Measurements from ENCODE around the gene ETV5. TPM values are rescaled to one million over a fixed set of nuclear protein-coding genes. Genes with fewer than 3 reads are reported as not detected.

The ETV5 gene
- total and polyA plus RNA-seq, 2 donors (not counting 3 experiments of a cell fraction or from before 2014, with no cell fraction given): 8.8 to 40.9 TPM

GRCh38 chr3:186075489-186075888 lies 33.4 kb downstream of the ETV5 start:
- H3K9ac ChIP-seq (replicated peaks; ENCODE audit: extremely low read depth, insufficient read depth, low read length): no peak overlapping the region
- H3K4me2 ChIP-seq (ENCODE audit: insufficient read depth, low read length): no peak overlapping the region
- H3K4me1 ChIP-seq (ENCODE audit: control insufficient read depth, extremely low read depth, insufficient read depth, low read length): no peaks in the 10 kb centered on the region
- H3K27me3 ChIP-seq (ENCODE audit: control insufficient read depth in 2 of 2, insufficient read depth in 2 of 2, low read length in 2 of 2): no peaks in the 10 kb centered on the region
- dilution Hi-C loops (cut with MboI; ENCODE audit: extremely low pct_ligation_motif_present, low sequenced_read_pairs) (no loop called here), intact Hi-C loops (cut with micrococcal nuclease) (no loop called here)
- TF ChIP-seq JUN (IDR thresholded peaks at IDR 0.05; ENCODE audit: borderline replicate concordance, insufficient read depth, insufficient read length, low read depth): no peak
- no peak for TF ChIP-seq EZH2 (IDR thresholded peaks at IDR 0.05; ENCODE audit: borderline replicate concordance, low read depth, low read length, severe bottlenecking)
- no peak for TF ChIP-seq POLR2AphosphoS5 (IDR thresholded peaks at IDR 0.05; ENCODE audit: insufficient read depth, low read depth, low read length)
- TF ChIP-seq, protein P1, sequence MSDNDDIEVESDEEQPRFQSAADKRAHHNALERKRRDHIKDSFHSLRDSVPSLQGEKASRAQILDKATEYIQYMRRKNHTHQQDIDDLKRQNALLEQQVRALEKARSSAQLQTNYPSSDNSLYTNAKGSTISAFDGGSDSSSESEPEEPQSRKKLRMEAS (IDR thresholded peaks at IDR 0.05; ENCODE audit: insufficient read depth, insufficient read length): no peak
- no peak for TF ChIP-seq FOS (IDR thresholded peaks at IDR 0.05; ENCODE audit: borderline replicate concordance, insufficient read depth, low read length)
- no TSS peak for BruUV-seq (replicated peaks)
- peaks cover 0 to 7% of the 10 kb centered on the region in 2 experiments for H3K36me3 ChIP-seq (ENCODE audit: control insufficient read depth in 2 of 2, extremely low read depth in 1 of 2, insufficient read depth in 2 of 2, low read length in 2 of 2)
- H3K9me1 ChIP-seq (replicated peaks; ENCODE audit: control insufficient read depth, extremely low read depth, insufficient read depth, low read length): no peaks in the 10 kb centered on the region
- no peak for FAIRE-seq
- H3K27ac ChIP-seq (ENCODE audit: insufficient read depth, low read depth, low read length): no peak overlapping the region
- no peaks in the 10 kb centered on the region for H4K20me1 ChIP-seq (replicated peaks; ENCODE audit: control insufficient read depth, extremely low read depth, insufficient read depth, low read length)
- no peaks in the 10 kb centered on the region for H3K9me3 ChIP-seq (replicated peaks; ENCODE audit: control insufficient read depth, insufficient read depth, low read length)
- no peak overlapping the region for H2AFZ ChIP-seq (ENCODE audit: low read depth, low read length)
- ChIA-PET CTCF (interaction anchor here (0.8 kb wide), 1 partner anchor 46 kb away, joined by 3 read pairs; no protein-coding TSS in a partner anchor), POLR2A (no interaction called here)
- H3K4me3 ChIP-seq (replicated peaks in 1 of 3; ENCODE audit: insufficient read depth in 1 of 3, low read depth in 1 of 3, low read length in 3 of 3): no peak overlapping the region
- no peaks in the 10 kb centered on the region for H3K79me2 ChIP-seq (ENCODE audit: control insufficient read depth, insufficient read depth, low read length)
- DNase-seq (ENCODE audit: low read depth, low spot score): no peak

DNA sequence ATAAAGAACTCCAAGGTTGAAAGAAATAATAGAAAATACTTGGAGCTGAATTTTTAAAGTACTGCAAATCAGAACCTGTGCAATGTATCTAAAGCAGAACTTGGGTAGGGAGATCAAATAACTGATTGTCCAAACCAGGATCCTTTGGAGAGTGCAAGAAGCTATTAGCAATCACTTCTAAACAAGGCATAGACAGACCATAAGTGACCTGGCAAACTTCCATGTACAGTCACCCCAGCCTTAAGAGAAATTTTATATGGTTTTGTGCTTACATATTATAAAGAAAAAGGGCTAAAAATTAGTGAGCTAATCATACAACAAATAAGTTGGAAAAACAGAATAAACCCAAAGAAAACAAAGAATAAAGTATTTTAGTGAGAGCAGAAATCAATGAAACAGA lies 35.2 kb downstream of the ETV5 start:
- ChIA-PET POLR2A (no interaction called here), CTCF (no interaction called here)
- Histone ChIP-seq H4K20me1 (replicated peaks; ENCODE audit: control insufficient read depth, extremely low read depth, insufficient read depth, low read length) (no peaks in the 10 kb centered on the region), H3K36me3 (ENCODE audit: control insufficient read depth in 2 of 2, extremely low read depth in 1 of 2, insufficient read depth in 2 of 2, low read length in 2 of 2) (peaks cover 0 to 3% of the 10 kb centered on the region in 2 experiments), H3K9ac (replicated peaks; ENCODE audit: extremely low read depth, insufficient read depth, low read length) (no peak overlapping the region), H3K4me2 (ENCODE audit: insufficient read depth, low read length) (no peak overlapping the region), H3K27me3 (ENCODE audit: control insufficient read depth in 2 of 2, insufficient read depth in 2 of 2, low read length in 2 of 2) (no peaks in the 10 kb centered on the region), H3K79me2 (ENCODE audit: control insufficient read depth, insufficient read depth, low read length) (no peaks in the 10 kb centered on the region), H3K4me3 (replicated peaks in 1 of 3; ENCODE audit: insufficient read depth in 1 of 3, low read depth in 1 of 3, low read length in 3 of 3) (no peak overlapping the region), H3K9me1 (replicated peaks; ENCODE audit: control insufficient read depth, extremely low read depth, insufficient read depth, low read length) (no peaks in the 10 kb centered on the region), H2AFZ (ENCODE audit: low read depth, low read length) (no peak overlapping the region), H3K4me1 (ENCODE audit: control insufficient read depth, extremely low read depth, insufficient read depth, low read length) (no peaks in the 10 kb centered on the region), H3K27ac (ENCODE audit: insufficient read depth, low read depth, low read length) (no peak overlapping the region), H3K9me3 (replicated peaks; ENCODE audit: control insufficient read depth, insufficient read depth, low read length) (no peaks in the 10 kb centered on the region)
- dilution Hi-C loops (cut with MboI; ENCODE audit: extremely low pct_ligation_motif_present, low sequenced_read_pairs) (no loop called here), intact Hi-C loops (cut with micrococcal nuclease) (no loop called here)
- DNase-seq (ENCODE audit: low read depth, low spot score) (no peak), FAIRE-seq (no peak)
- no TSS peak for BruUV-seq (replicated peaks)
- TF ChIP-seq EZH2 (IDR thresholded peaks at IDR 0.05; ENCODE audit: borderline replicate concordance, low read depth, low read length, severe bottlenecking) (no peak), FOS (IDR thresholded peaks at IDR 0.05; ENCODE audit: borderline replicate concordance, insufficient read depth, low read length) (no peak), GATA2 (IDR thresholded peaks at IDR 0.05; ENCODE audit: insufficient read depth, insufficient read length, low read depth, low read length) (no peak), POLR2AphosphoS5 (IDR thresholded peaks at IDR 0.05; ENCODE audit: insufficient read depth, low read depth, low read length) (no peak), MYC (IDR thresholded peaks at IDR 0.05; ENCODE audit: low read depth, low read length) (no peak), POLR2A (IDR thresholded peaks at IDR 0.05; ENCODE audit: low read depth, low read length) (no peak), CTCF (IDR thresholded peaks at IDR 0.05; ENCODE audit: extremely low read depth in 1 of 2, insufficient read depth in 1 of 2, low read depth in 1 of 2, low read length in 2 of 2) (no peak), JUN (IDR thresholded peaks at IDR 0.05; ENCODE audit: borderline replicate concordance, insufficient read depth, insufficient read length, low read depth) (no peak)
- TF ChIP-seq, protein P1 (IDR thresholded peaks at IDR 0.05; ENCODE audit: insufficient read depth, insufficient read length): no peak
